ENCODE results near the gene ATP5F1D.

The ATP5F1D gene

GRCh38 chr19:1224847-1225246, 16.7 kb upstream of the ATP5F1D start:
- H3K4me3 ChIP-seq (ENCODE audit: low read depth, low read length), result no peak overlapping the region
- no peak for TF ChIP-seq MAX (IDR thresholded peaks at IDR 0.05; ENCODE audit: low read depth, low read length)
- TF ChIP-seq CTCF (IDR thresholded peaks at IDR 0.05; ENCODE audit: low read depth, low read length), result no peak
- TF ChIP-seq POLR2A (IDR thresholded peaks at IDR 0.05; ENCODE audit: extremely low read depth, insufficient read length), result no peak
- no peak for TF ChIP-seq MYC (IDR thresholded peaks at IDR 0.05; ENCODE audit: low read depth, low read length)
- no peak for DNase-seq (ENCODE audit: low read depth)

- no peak for DNase-seq (ENCODE audit: low read depth)
- no peak overlapping the region for H3K4me3 ChIP-seq (ENCODE audit: low read depth, low read length)
- TF ChIP-seq MAX (IDR thresholded peaks at IDR 0.05; ENCODE audit: low read depth, low read length), result no peak
- TF ChIP-seq CTCF (IDR thresholded peaks at IDR 0.05; ENCODE audit: low read depth, low read length), result no peak
- TF ChIP-seq MYC (IDR thresholded peaks at IDR 0.05; ENCODE audit: low read depth, low read length), result no peak
- no peak for TF ChIP-seq POLR2A (IDR thresholded peaks at IDR 0.05; ENCODE audit: extremely low read depth, insufficient read length)
Measured at GRCh38 chr19:1225440-1226226, 15.9 kb upstream of the ATP5F1D start.

- TF ChIP-seq CTCF (IDR thresholded peaks at IDR 0.05; ENCODE audit: low read depth, low read length) (no peak), POLR2A (IDR thresholded peaks at IDR 0.05; ENCODE audit: extremely low read depth, insufficient read length) (no peak), MAX (IDR thresholded peaks at IDR 0.05; ENCODE audit: low read depth, low read length) (no peak)
- DNase-seq (ENCODE audit: low read depth), result no peak
Measured at GRCh38 chr19:1226227-1226518, 15.4 kb upstream of the ATP5F1D start.

GRCh38 chr19:1226522-1227303, 14.8 kb upstream of the ATP5F1D start:
- no peak overlapping the region for H3K4me3 ChIP-seq (ENCODE audit: low read depth, low read length)
- TF ChIP-seq MYC (IDR thresholded peaks at IDR 0.05; ENCODE audit: low read depth, low read length), result no peak
- no peak for TF ChIP-seq POLR2A (IDR thresholded peaks at IDR 0.05; ENCODE audit: extremely low read depth, insufficient read length)
- TF ChIP-seq MAX (IDR thresholded peaks at IDR 0.05; ENCODE audit: low read depth, low read length), result no peak
- no peak for TF ChIP-seq CTCF (IDR thresholded peaks at IDR 0.05; ENCODE audit: low read depth, low read length)
- DNase-seq (ENCODE audit: low read depth), result no peak

More at GRCh38 chr19:1226227-1226518, 15.4 kb upstream of the ATP5F1D start:
- no peak overlapping the region for H3K4me3 ChIP-seq (ENCODE audit: low read depth, low read length)

GRCh38 chr19:1227304-1228054, 14.1 kb upstream of the ATP5F1D start:
- no peak for DNase-seq (ENCODE audit: low read depth)
- H3K4me3 ChIP-seq (ENCODE audit: low read depth, low read length), result no peak overlapping the region
- TF ChIP-seq POLR2A (IDR thresholded peaks at IDR 0.05; ENCODE audit: extremely low read depth, insufficient read length), result no peak
- TF ChIP-seq MYC (IDR thresholded peaks at IDR 0.05; ENCODE audit: low read depth, low read length), result no peak
- no peak for TF ChIP-seq CTCF (IDR thresholded peaks at IDR 0.05; ENCODE audit: low read depth, low read length)
- TF ChIP-seq MAX (IDR thresholded peaks at IDR 0.05; ENCODE audit: low read depth, low read length), result no peak

Measured in NB4 (cell line).